ENCODE results near the gene RNF111.

The RNF111 gene

GRCh38 chr15:59028387-59028955 is 41.0 kb downstream of the RNF111 start:
- Histone ChIP-seq H3K4me3 (ENCODE audit: low read depth, low read length) (no peak overlapping the region), H3K27ac (no peak overlapping the region), H3K36me3 (peaks cover 24% of the 10 kb centered on the region), H3K27me3 (ENCODE audit: insufficient read depth, low read depth, severe bottlenecking) (no peaks in the 10 kb centered on the region), H3K9me3 (ENCODE audit: severe bottlenecking) (no peaks in the 10 kb centered on the region)
- no peak for DNase-seq
- TF ChIP-seq CTCF (IDR thresholded peaks at IDR 0.05; ENCODE audit: low read depth, low read length): no peak

GRCh38 chr15:59029554-59029953 is 42.1 kb downstream of the RNF111 start:
- no peak for TF ChIP-seq CTCF (IDR thresholded peaks at IDR 0.05; ENCODE audit: low read depth, low read length)

GRCh38 chr15:59035201-59035600 is 47.7 kb downstream of the RNF111 start:
- H3K27me3 ChIP-seq (ENCODE audit: insufficient read depth, low read depth, severe bottlenecking): no peaks in the 10 kb centered on the region
- H3K9me3 ChIP-seq (ENCODE audit: severe bottlenecking): no peaks in the 10 kb centered on the region
- H3K4me3 ChIP-seq (ENCODE audit: low read depth, low read length): no peak overlapping the region
- no peak overlapping the region for H3K27ac ChIP-seq
- peaks cover 67% of the 10 kb centered on the region for H3K36me3 ChIP-seq
- TF ChIP-seq CTCF (IDR thresholded peaks at IDR 0.05; ENCODE audit: low read depth, low read length): no peak
- no peak for DNase-seq

More at GRCh38 chr15:59029554-59029953, 42.1 kb downstream of the RNF111 start:
- Histone ChIP-seq H3K36me3 (peaks cover 34% of the 10 kb centered on the region), H3K9me3 (ENCODE audit: severe bottlenecking) (no peaks in the 10 kb centered on the region), H3K27me3 (ENCODE audit: insufficient read depth, low read depth, severe bottlenecking) (no peaks in the 10 kb centered on the region), H3K27ac (no peak overlapping the region), H3K4me3 (ENCODE audit: low read depth, low read length) (no peak overlapping the region)
- no peak for DNase-seq

GRCh38 chr15:59039225-59039624 is 51.8 kb downstream of the RNF111 start:
- DNase-seq: no peak
- H3K27ac ChIP-seq: no peak overlapping the region
- no peaks in the 10 kb centered on the region for H3K9me3 ChIP-seq (ENCODE audit: severe bottlenecking)
- H3K27me3 ChIP-seq (ENCODE audit: insufficient read depth, low read depth, severe bottlenecking): no peaks in the 10 kb centered on the region
- TF ChIP-seq CTCF (IDR thresholded peaks at IDR 0.05; ENCODE audit: low read depth, low read length): no peak
- no peak overlapping the region for H3K4me3 ChIP-seq (ENCODE audit: low read depth, low read length)
- H3K36me3 ChIP-seq: peaks cover 48% of the 10 kb centered on the region

- H3K9me3 ChIP-seq (ENCODE audit: severe bottlenecking): no peaks in the 10 kb centered on the region
- TF ChIP-seq CTCF (IDR thresholded peaks at IDR 0.05; ENCODE audit: low read depth, low read length): no peak
- peaks cover 23% of the 10 kb centered on the region for H3K36me3 ChIP-seq
- H3K4me3 ChIP-seq (ENCODE audit: low read depth, low read length): no peak overlapping the region
- no peak overlapping the region for H3K27ac ChIP-seq
- DNase-seq: no peak
- H3K27me3 ChIP-seq (ENCODE audit: insufficient read depth, low read depth, severe bottlenecking): no peaks in the 10 kb centered on the region
Observed at GRCh38 chr15:59042041-59042440, 54.6 kb downstream of the RNF111 start.

- Histone ChIP-seq H3K27me3 (ENCODE audit: insufficient read depth, low read depth, severe bottlenecking) (no peaks in the 10 kb centered on the region), H3K9me3 (ENCODE audit: severe bottlenecking) (no peaks in the 10 kb centered on the region), H3K36me3 (peaks cover 25% of the 10 kb centered on the region), H3K27ac (no peak overlapping the region), H3K4me3 (ENCODE audit: low read depth, low read length) (no peak overlapping the region)
- DNase-seq: no peak
- no peak for TF ChIP-seq CTCF (IDR thresholded peaks at IDR 0.05; ENCODE audit: low read depth, low read length)
Observed at GRCh38 chr15:59048897-59049296, 61.4 kb downstream of the RNF111 start.

Measured in WERI-Rb-1 (cell line).